ENCODE measurements around the gene PSMD4. TPM values are rescaled to one million over a fixed set of nuclear protein-coding genes. Genes with fewer than 3 reads are reported as not detected.

The PSMD4 gene
- total RNA-seq, 1 donor from 2014 or later: 142 TPM

- peaks cover 32% of the 10 kb centered on the region for H3K4me1 ChIP-seq
- intact Hi-C loops (cut with micrococcal nuclease): no loop called here
- no peak overlapping the region for H3K27ac ChIP-seq (replicated peaks)
- DNase-seq: no peak
- no peak overlapping the region for H3K4me3 ChIP-seq
- no peaks in the 10 kb centered on the region for H3K9me3 ChIP-seq (replicated peaks)
- H3K27me3 ChIP-seq (ENCODE audit: low read depth): no peaks in the 10 kb centered on the region
- H3K36me3 ChIP-seq: peaks cover 26% of the 10 kb centered on the region
- no peak for TF ChIP-seq CTCF (IDR thresholded peaks at IDR 0.05; ENCODE audit: borderline replicate concordance)
Observed at GRCh38 chr1:151259351-151259750, 4.8 kb downstream of the PSMD4 start.

- no peak for DNase-seq
- H3K4me1 ChIP-seq: no peaks in the 10 kb centered on the region
- peaks cover 73% of the 10 kb centered on the region for H3K36me3 ChIP-seq
- H3K4me3 ChIP-seq: no peak overlapping the region
- no peaks in the 10 kb centered on the region for H3K27me3 ChIP-seq (ENCODE audit: low read depth)
- no peaks in the 10 kb centered on the region for H3K9me3 ChIP-seq (replicated peaks)
- intact Hi-C loops (cut with micrococcal nuclease): no loop called here
- no peak for TF ChIP-seq CTCF (IDR thresholded peaks at IDR 0.05; ENCODE audit: borderline replicate concordance)
- H3K27ac ChIP-seq (replicated peaks): no peak overlapping the region
Observed at GRCh38 chr1:151265446-151266236, 11.1 kb downstream of the PSMD4 start.

GRCh38 chr1:151266315-151266714, 11.8 kb downstream of the PSMD4 start:
- TF ChIP-seq CTCF (IDR thresholded peaks at IDR 0.05; ENCODE audit: borderline replicate concordance): no peak
- no peaks in the 10 kb centered on the region for H3K27me3 ChIP-seq (ENCODE audit: low read depth)
- DNase-seq: no peak
- H3K9me3 ChIP-seq (replicated peaks): no peaks in the 10 kb centered on the region
- no peak overlapping the region for H3K4me3 ChIP-seq
- H3K36me3 ChIP-seq: peaks cover 73% of the 10 kb centered on the region
- H3K27ac ChIP-seq (replicated peaks): no peak overlapping the region
- intact Hi-C loops (cut with micrococcal nuclease): no loop called here
- H3K4me1 ChIP-seq: no peaks in the 10 kb centered on the region

- Histone ChIP-seq H3K4me1 (peaks cover 4% of the 10 kb centered on the region), H3K27me3 (ENCODE audit: low read depth) (no peaks in the 10 kb centered on the region), H3K27ac (replicated peaks) (no peak overlapping the region), H3K4me3 (no peak overlapping the region), H3K9me3 (replicated peaks) (no peaks in the 10 kb centered on the region), H3K36me3 (peaks cover 73% of the 10 kb centered on the region)
- intact Hi-C loops (cut with micrococcal nuclease): no loop called here
- TF ChIP-seq CTCF (IDR thresholded peaks at IDR 0.05; ENCODE audit: borderline replicate concordance): no peak
- no peak for DNase-seq
Observed at GRCh38 chr1:151266821-151267220, 12.3 kb downstream of the PSMD4 start.

GRCh38 chr1:151267760-151268159, 13.2 kb downstream of the PSMD4 start:
- no peaks in the 10 kb centered on the region for H3K9me3 ChIP-seq (replicated peaks)
- no peak overlapping the region for H3K27ac ChIP-seq (replicated peaks)
- H3K4me3 ChIP-seq: no peak overlapping the region
- intact Hi-C loops (cut with micrococcal nuclease): no loop called here
- no peak for DNase-seq
- H3K27me3 ChIP-seq (ENCODE audit: low read depth): no peaks in the 10 kb centered on the region
- no peak for TF ChIP-seq CTCF (IDR thresholded peaks at IDR 0.05; ENCODE audit: borderline replicate concordance)
- H3K4me1 ChIP-seq: peaks cover 5% of the 10 kb centered on the region
- peaks cover 64% of the 10 kb centered on the region for H3K36me3 ChIP-seq
